Measurements from ENCODE around the gene NUP93. TPM values are rescaled to one million over a fixed set of nuclear protein-coding genes. Genes with fewer than 3 reads are reported as not detected.
A peak's percentile ranks its signal among the peaks of the same experiment; 100 is the strongest.

Gene NUP93
- total and polyA plus RNA-seq, 11 donors = 21.8 to 49.0 (median 27.8) TPM

DNA sequence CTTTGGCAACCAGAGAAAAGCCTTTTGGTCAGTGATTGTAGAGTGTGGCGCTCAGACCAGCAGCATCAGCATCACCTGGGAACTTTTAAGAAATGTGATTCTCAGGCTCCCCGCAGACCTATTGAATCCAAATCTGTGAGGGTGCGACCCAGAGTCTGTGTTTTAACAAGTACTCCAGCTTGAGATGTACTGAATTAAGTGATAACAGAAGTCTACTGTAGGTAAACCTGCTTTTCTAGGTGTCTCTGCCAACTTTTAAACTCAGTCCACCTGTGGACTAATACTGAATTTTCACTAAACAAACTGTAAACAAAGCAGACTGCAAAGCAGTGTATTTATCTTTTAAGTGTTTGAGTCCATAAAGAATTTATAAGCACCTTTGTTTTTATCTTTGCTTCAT is 43.6 kb downstream of the NUP93 start:
- Histone ChIP-seq H3K4me1 (peaks cover 0 to 25% (median 7%) of the 10 kb centered on the region in 12 donors), H3K36me3 (no peaks in the 10 kb centered on the region), H3K9me3 (no peaks in the 10 kb centered on the region), H3K27ac (no peak overlapping the region), H3K4me3 (no peak overlapping the region), H3K27me3 (no peaks in the 10 kb centered on the region)
- 95 to 98% (median 96%) methylated on average over 3 of the region's 3 CpGs for WGBS, 4 donors
- DNase-seq (no peak), ATAC-seq (no peak)
- intact Hi-C loops (cut with DNase I) = no loop called here
- TF ChIP-seq CTCF (IDR thresholded peaks at IDR 0.05) (no peak), POLR2A (IDR thresholded peaks at IDR 0.05) (no peak)

GRCh38 chr16:56774016-56774680 is 44.2 kb downstream of the NUP93 start:
- H3K27ac ChIP-seq = no peak overlapping the region
- H3K27me3 ChIP-seq = no peaks in the 10 kb centered on the region
- no peaks in the 10 kb centered on the region for H3K9me3 ChIP-seq
- WGBS, 4 donors = 91 to 96% (median 91%) methylated on average over 2 of the region's 2 CpGs
- no peak overlapping the region for H3K4me3 ChIP-seq
- no peak for DNase-seq
- intact Hi-C loops (cut with DNase I) = no loop called here
- ATAC-seq = no peak
- TF ChIP-seq POLR2A (IDR thresholded peaks at IDR 0.05) (no peak), CTCF (IDR thresholded peaks at IDR 0.05) (no peak)
- H3K36me3 ChIP-seq = no peaks in the 10 kb centered on the region
- H3K4me1 ChIP-seq = peaks cover 0 to 25% (median 7%) of the 10 kb centered on the region in 12 donors

DNA sequence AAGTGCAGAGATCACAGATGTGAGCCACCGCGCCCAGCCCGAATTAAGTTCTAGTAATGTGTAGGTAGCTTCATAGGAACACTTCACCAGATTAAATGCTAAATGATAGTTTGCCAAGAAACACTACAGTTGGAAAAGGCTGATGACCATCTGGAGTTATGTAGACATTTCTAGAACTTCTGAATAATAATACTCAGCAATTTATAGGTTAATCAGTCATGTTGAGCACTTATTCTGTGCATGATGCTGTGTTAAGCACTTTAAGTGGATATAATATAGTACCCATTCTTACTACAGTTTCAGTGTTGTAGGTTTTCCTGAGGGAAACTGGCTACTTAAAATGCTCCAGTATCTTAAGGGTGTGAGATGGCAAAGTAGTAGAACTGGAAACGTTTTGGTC is 45.2 kb downstream of the NUP93 start:
- no peak for DNase-seq
- WGBS, 4 donors = 79 to 81% (median 81%) methylated on average over 4 of the region's 4 CpGs

GRCh38 chr16:56776562-56776961 is 46.6 kb downstream of the NUP93 start:
- peaks cover 0 to 19% (median 7%) of the 10 kb centered on the region in 12 donors for H3K4me1 ChIP-seq
- WGBS, 4 donors = 7 to 15% (median 10%) methylated on average over 1 of the region's 1 CpG
- ATAC-seq (no peak), DNase-seq (peak in 2 of 5 donors; percentile 13 to 39)
- no peaks in the 10 kb centered on the region for H3K27me3 ChIP-seq
- no peaks in the 10 kb centered on the region for H3K9me3 ChIP-seq
- H3K36me3 ChIP-seq = no peaks in the 10 kb centered on the region
- H3K27ac ChIP-seq = no peak overlapping the region
- no peak overlapping the region for H3K4me3 ChIP-seq
- intact Hi-C loops (cut with DNase I) = no loop called here
- no peak for TF ChIP-seq POLR2A (IDR thresholded peaks at IDR 0.05)
- no peak for TF ChIP-seq CTCF (IDR thresholded peaks at IDR 0.05)

More for the DNA sequence above, 45.2 kb downstream of the NUP93 start:
- no peak for TF ChIP-seq POLR2A (IDR thresholded peaks at IDR 0.05)
- TF ChIP-seq CTCF (IDR thresholded peaks at IDR 0.05) = no peak
- Histone ChIP-seq H3K36me3 (no peaks in the 10 kb centered on the region), H3K27me3 (no peaks in the 10 kb centered on the region), H3K9me3 (no peaks in the 10 kb centered on the region), H3K27ac (no peak overlapping the region), H3K4me1 (peaks cover 0 to 25% (median 7%) of the 10 kb centered on the region in 12 donors), H3K4me3 (no peak overlapping the region)
- no peak for ATAC-seq
- intact Hi-C loops (cut with DNase I) = no loop called here
